Measurements from ENCODE around the gene CFB.
"Not testable (repeated sequence)": the region's sequence is repeated elsewhere in the genome, so short reads cannot be mapped to it uniquely, and the experiment has no call there.

DNA sequence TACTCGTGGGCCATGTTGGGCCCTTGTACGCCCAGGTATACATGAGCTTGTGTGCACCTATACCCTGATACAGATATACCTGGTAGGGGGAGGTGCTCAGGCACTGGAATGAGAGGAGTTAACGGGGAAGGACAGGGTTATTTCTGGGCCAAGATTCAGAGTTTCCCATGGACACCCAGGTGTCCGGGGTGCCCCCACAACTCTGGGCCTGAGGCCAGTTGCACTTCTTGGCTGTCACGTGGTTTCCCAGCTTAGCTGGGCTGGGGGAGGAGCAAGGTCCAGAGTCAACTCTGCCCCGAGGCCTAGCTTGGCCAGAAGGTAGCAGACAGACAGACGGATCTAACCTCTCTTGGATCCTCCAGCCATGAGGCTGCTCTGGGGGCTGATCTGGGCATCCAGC is 35.8 kb downstream of the CFB start, which contains the start of gene C4A:
- TF ChIP-seq POLR2A (IDR thresholded peaks at IDR 0.05; ENCODE audit: low read depth, low read length); CTCF (IDR thresholded peaks at IDR 0.05; ENCODE audit: extremely low read depth in 1 of 2, insufficient read depth in 1 of 2, low read depth in 1 of 2, low read length in 2 of 2); EZH2 (IDR thresholded peaks at IDR 0.05; ENCODE audit: borderline replicate concordance, low read depth, low read length, severe bottlenecking); GATA2 (IDR thresholded peaks at IDR 0.05; ENCODE audit: insufficient read depth, insufficient read length, low read depth, low read length): not testable (repeated sequence)
